Measurements from ENCODE around the gene PHACTR4. TPM values are rescaled to one million over a fixed set of nuclear protein-coding genes. Genes with fewer than 3 reads are reported as not detected.

Gene PHACTR4
- total and polyA plus RNA-seq, 9 of the 15 experiments (the other 6 are each of a cell fraction or from before 2014, with no cell fraction given): 6.4 to 43.6 (median 14.2) TPM

DNA sequence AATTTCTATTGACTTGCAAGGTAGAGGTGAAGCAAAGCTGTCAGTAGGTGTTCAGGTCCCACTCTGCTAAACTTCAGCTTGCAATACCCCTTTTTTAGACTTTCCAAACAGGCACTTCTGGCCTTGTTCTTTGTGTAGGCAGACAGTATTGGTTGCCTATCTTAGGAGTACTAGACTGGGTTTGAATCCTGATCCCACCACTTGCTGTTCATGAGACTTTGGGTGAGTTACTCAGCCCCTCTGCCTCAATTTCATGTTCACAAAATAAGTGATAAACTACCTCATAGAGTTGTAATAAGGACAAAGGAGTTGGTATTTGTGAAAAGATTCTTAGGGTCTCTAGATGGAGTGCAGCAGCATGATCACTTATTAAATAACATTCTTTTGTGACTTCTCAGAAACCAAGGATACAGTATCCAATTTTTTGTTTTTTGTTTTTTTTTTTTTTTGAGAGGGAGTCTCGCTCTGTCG, 141.5 kb downstream of the PHACTR4 start (continued):
- TF ChIP-seq ZNF41 (CRISPR knock-in tag; conservative IDR thresholded peaks at IDR 0.05) (no peak), BMI1 (IDR thresholded peaks at IDR 0.05; ENCODE audit: low read length) (no peak), CHD2 (IDR thresholded peaks at IDR 0.05; ENCODE audit: low read depth, low read length) (0 out of 2 replicates have a peak, but pooled peaks have one; percentile 0), TRIM28 (IDR thresholded peaks at IDR 0.05) (no peak), RBM17 (IDR thresholded peaks at IDR 0.05; ENCODE audit: borderline replicate concordance, low read depth, low read length) (no peak), MEIS2 (IDR thresholded peaks at IDR 0.05; ENCODE audit: partially characterized antibody) (no peak), NR1H2 (CRISPR knock-in tag; IDR thresholded peaks at IDR 0.05) (no peak), MCM3 (IDR thresholded peaks at IDR 0.05) (no peak), MGA (IDR thresholded peaks at IDR 0.05) (no peak), DACH1 (IDR thresholded peaks at IDR 0.05; ENCODE audit: partially characterized antibody) (peak; percentile 12), ETV6 (IDR thresholded peaks at IDR 0.05; ENCODE audit: borderline replicate concordance in 1 of 2, low read depth in 2 of 2, low read length in 1 of 2) (no peak), ETV6 (CRISPR knock-in tag; IDR thresholded peaks at IDR 0.05; ENCODE audit: borderline replicate concordance) (no peak)
- TF ChIP-seq, protein P1, sequence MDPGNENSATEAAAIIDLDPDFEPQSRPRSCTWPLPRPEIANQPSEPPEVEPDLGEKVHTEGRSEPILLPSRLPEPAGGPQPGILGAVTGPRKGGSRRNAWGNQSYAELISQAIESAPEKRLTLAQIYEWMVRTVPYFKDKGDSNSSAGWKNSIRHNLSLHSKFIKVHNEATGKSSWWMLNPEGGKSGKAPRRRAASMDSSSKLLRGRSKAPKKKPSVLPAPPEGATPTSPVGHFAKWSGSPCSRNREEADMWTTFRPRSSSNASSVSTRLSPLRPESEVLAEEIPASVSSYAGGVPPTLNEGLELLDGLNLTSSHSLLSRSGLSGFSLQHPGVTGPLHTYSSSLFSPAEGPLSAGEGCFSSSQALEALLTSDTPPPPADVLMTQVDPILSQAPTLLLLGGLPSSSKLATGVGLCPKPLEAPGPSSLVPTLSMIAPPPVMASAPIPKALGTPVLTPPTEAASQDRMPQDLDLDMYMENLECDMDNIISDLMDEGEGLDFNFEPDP (CRISPR knock-in tag; IDR thresholded peaks at IDR 0.05): 0 out of 2 replicates have a peak, but pooled peaks have one; percentile 25
- TF ChIP-seq, protein P2, sequence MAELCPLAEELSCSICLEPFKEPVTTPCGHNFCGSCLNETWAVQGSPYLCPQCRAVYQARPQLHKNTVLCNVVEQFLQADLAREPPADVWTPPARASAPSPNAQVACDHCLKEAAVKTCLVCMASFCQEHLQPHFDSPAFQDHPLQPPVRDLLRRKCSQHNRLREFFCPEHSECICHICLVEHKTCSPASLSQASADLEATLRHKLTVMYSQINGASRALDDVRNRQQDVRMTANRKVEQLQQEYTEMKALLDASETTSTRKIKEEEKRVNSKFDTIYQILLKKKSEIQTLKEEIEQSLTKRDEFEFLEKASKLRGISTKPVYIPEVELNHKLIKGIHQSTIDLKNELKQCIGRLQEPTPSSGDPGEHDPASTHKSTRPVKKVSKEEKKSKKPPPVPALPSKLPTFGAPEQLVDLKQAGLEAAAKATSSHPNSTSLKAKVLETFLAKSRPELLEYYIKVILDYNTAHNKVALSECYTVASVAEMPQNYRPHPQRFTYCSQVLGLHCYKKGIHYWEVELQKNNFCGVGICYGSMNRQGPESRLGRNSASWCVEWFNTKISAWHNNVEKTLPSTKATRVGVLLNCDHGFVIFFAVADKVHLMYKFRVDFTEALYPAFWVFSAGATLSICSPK (IDR thresholded peaks at IDR 0.05; ENCODE audit: borderline replicate concordance): no peak; the same call in 1 of the 2 replicates
- TF ChIP-seq, protein P3, sequence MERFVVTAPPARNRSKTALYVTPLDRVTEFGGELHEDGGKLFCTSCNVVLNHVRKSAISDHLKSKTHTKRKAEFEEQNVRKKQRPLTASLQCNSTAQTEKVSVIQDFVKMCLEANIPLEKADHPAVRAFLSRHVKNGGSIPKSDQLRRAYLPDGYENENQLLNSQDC (CRISPR knock-in tag; IDR thresholded peaks at IDR 0.05): peak; percentile 6; the same call in 1 of the 2 replicates

All from K562 (cell line).